Neural cell (in vitro differentiated cells): ENCODE measurements around the gene IL20RA. TPM values are rescaled to one million over a fixed set of nuclear protein-coding genes. Genes with fewer than 3 reads are reported as not detected.

Experiments
- H2AFZ ChIP-seq: fragments of 200-600, 300-800 bp; sonication (generic), shearing (Covaris generic); 2 replicates; pipeline ENCODE4 v1.6.0; 2014; ENCODE audit warnings: low read depth, mild to moderate bottlenecking, antibody characterized with exemption, low read length, moderate library complexity
- H3F3A ChIP-seq: fragments of 200-600 bp; shearing (Covaris generic); 2 replicates; pipeline ENCODE4 v1.6.1; 2016; ENCODE audit warnings: mild to moderate bottlenecking, moderate library complexity, mixed read lengths, antibody characterized with exemption, low read length; ENCODE audit not compliant: insufficient read depth, poor library complexity, severe bottlenecking
- H3K27ac ChIP-seq: fragments of 200-600, 300-800 bp; sonication (generic), shearing (Covaris generic); 2 replicates; pipeline ENCODE4 v1.5.1; 2014; ENCODE audit warnings: mild to moderate bottlenecking, low read length, moderate library complexity
- H3K27me3 ChIP-seq: fragments of 300-800, 200-600 bp; sonication (generic), shearing (Covaris generic); 2 replicates; pipeline ENCODE4 v1.6.0; 2014; ENCODE audit warnings: mild to moderate bottlenecking, low read depth, low read length, moderate library complexity; ENCODE audit not compliant: insufficient read depth
- H3K36me3 ChIP-seq: fragments of 300-800, 200-600 bp; sonication (generic), shearing (Covaris generic); 2 replicates; pipeline ENCODE4 v1.5.1; 2014; ENCODE audit warnings: mild to moderate bottlenecking, antibody characterized with exemption, low read length, moderate library complexity; ENCODE audit not compliant: insufficient read depth
- H3K4me2 ChIP-seq: fragments of 300-800, 200-600 bp; sonication (generic), shearing (Covaris generic); 2 replicates; pipeline ENCODE4 v1.6.0; 2014; ENCODE audit warnings: mild to moderate bottlenecking, low read length
- H3K4me3 ChIP-seq: fragments of 300-800, 200-600 bp; sonication (generic), shearing (Covaris generic); 2 replicates; pipeline ENCODE4 v1.5.1; 2014; ENCODE audit warnings: mild to moderate bottlenecking, low read length, moderate library complexity
- H3K79me2 ChIP-seq: fragments of 200-600 bp; shearing (Covaris generic); replicated peaks from 2 replicates; pipeline ENCODE4 v1.6.0; 2014; ENCODE audit warnings: mild to moderate bottlenecking, low read length, moderate library complexity; ENCODE audit not compliant: insufficient read depth
- H3K9ac ChIP-seq: fragments of 300-800, 200-600 bp; sonication (generic), shearing (Covaris generic); 2 replicates; pipeline ENCODE4 v1.6.1; 2016; ENCODE audit warnings: mild to moderate bottlenecking, low read length, mixed read lengths
- H3K9me2 ChIP-seq: fragments of 200-600 bp; shearing (Covaris generic); 2 replicates; pipeline ENCODE4 v1.6.1; 2016; ENCODE audit warnings: mild to moderate bottlenecking, low read length, mixed read lengths; ENCODE audit not compliant: insufficient read depth
- H3K9me3 ChIP-seq: fragments of 200-600, 300-800 bp; sonication (generic), shearing (Covaris generic); 2 replicates; pipeline ENCODE4 v1.6.1; 2016; ENCODE audit warnings: mild to moderate bottlenecking, mixed run types, low read length, moderate library complexity, mixed read lengths
- H4K20me1 ChIP-seq: fragments of 200-600 bp; shearing (Covaris generic); 2 replicates; pipeline ENCODE4 v1.6.1; 2016; ENCODE audit warnings: mild to moderate bottlenecking, mixed run types; ENCODE audit not compliant: insufficient read depth
- CTCF ChIP-seq: fragments of 450-650 bp; IDR thresholded peaks from 2 replicates; pipeline ENCODE4 v1.5.1; 2014; ENCODE audit warnings: antibody characterized with exemption, mild to moderate bottlenecking, moderate library complexity; ENCODE audit not compliant: poor library complexity, severe bottlenecking
- EP300 ChIP-seq: fragments of 450-650 bp; conservative IDR thresholded peaks from 2 replicates; pipeline ENCODE4 v1.6.1; 2014; ENCODE audit warnings: antibody characterized with exemption, mild to moderate bottlenecking, moderate library complexity; ENCODE audit not compliant: poor library complexity, severe bottlenecking
- EZH2 ChIP-seq: fragments of 200-600, 300-800 bp; shearing (Covaris generic), sonication (generic); IDR thresholded peaks from 2 replicates; pipeline ENCODE4 v1.6.1; 2014; ENCODE audit warnings: antibody characterized with exemption, low read length, borderline replicate concordance, mild to moderate bottlenecking; ENCODE audit not compliant: insufficient read depth, poor library complexity, severe bottlenecking
- MXI1 ChIP-seq: fragments of 450-650 bp; conservative IDR thresholded peaks from 2 replicates; pipeline ENCODE4 v1.6.1; 2014; ENCODE audit warnings: antibody characterized with exemption, mild to moderate bottlenecking; ENCODE audit not compliant: poor library complexity, severe bottlenecking
- POLR2AphosphoS5 ChIP-seq: IDR thresholded peaks from 2 replicates; pipeline ENCODE4 v1.6.1; 2012
- RAD21 ChIP-seq: fragments of 450-650 bp; conservative IDR thresholded peaks from 2 replicates; pipeline ENCODE4 v1.6.1; 2014; ENCODE audit warnings: antibody characterized with exemption, mild to moderate bottlenecking, moderate library complexity
- REST ChIP-seq: IDR thresholded peaks from 2 replicates; pipeline ENCODE4 v1.6.1; 2012; ENCODE audit warnings: borderline replicate concordance
- SMC3 ChIP-seq: fragments of 450-650 bp; conservative IDR thresholded peaks from 2 replicates; pipeline ENCODE4 v1.6.1; 2014; ENCODE audit warnings: antibody characterized with exemption, mild to moderate bottlenecking, moderate library complexity; ENCODE audit not compliant: poor library complexity
- TAF1 ChIP-seq: IDR thresholded peaks from 2 replicates; pipeline ENCODE4 v1.6.1; 2012; ENCODE audit warnings: low read depth
- polyA plus RNA-seq: library from polyadenylated mRNA; depleted of rRNA; stranded (reverse); fragments of >200 nt; gene quantifications from 2 replicates; pipeline ENCODE4 v1.2.3, GENCODE V29; 2014

Gene IL20RA
- polyA plus RNA-seq, 1 donor from 2014 or later = not detected

- H4K20me1 ChIP-seq = no peaks in the 10 kb centered on the region
- TF ChIP-seq POLR2AphosphoS5 = peak; percentile 55
- no peak for TF ChIP-seq MXI1
- H3K4me2 ChIP-seq = peak overlapping the region; percentile 30
- H3F3A ChIP-seq = no peaks in the 10 kb centered on the region
- H3K27ac ChIP-seq = no peak overlapping the region
- H3K9me3 ChIP-seq = no peaks in the 10 kb centered on the region
- H3K4me3 ChIP-seq = peak overlapping the region; percentile 64
- peaks cover 45% of the 10 kb centered on the region for H3K27me3 ChIP-seq
- H3K9ac ChIP-seq = no peak overlapping the region
- no peak overlapping the region for H2AFZ ChIP-seq
- no peaks in the 10 kb centered on the region for H3K79me2 ChIP-seq
- no peaks in the 10 kb centered on the region for H3K36me3 ChIP-seq
- H3K9me2 ChIP-seq = no peaks in the 10 kb centered on the region
Measured at GRCh38 chr6:137043710-137044365, 927 bp downstream of the IL20RA start.

- H3K9me2 ChIP-seq = no peaks in the 10 kb centered on the region
- no peak overlapping the region for H3K4me2 ChIP-seq
- no peak overlapping the region for H3K27ac ChIP-seq
- TF ChIP-seq RAD21 = no peak
- no peak for TF ChIP-seq TAF1
- TF ChIP-seq EP300 = no peak
- no peak for TF ChIP-seq POLR2AphosphoS5
- no peak for TF ChIP-seq CTCF
- TF ChIP-seq EZH2 = no peak
- no peak for TF ChIP-seq SMC3
- no peak for TF ChIP-seq MXI1
- TF ChIP-seq REST = no peak
- H3K79me2 ChIP-seq = no peaks in the 10 kb centered on the region
- no peak overlapping the region for H3K4me3 ChIP-seq
- no peaks in the 10 kb centered on the region for H4K20me1 ChIP-seq
- no peak overlapping the region for H3K9ac ChIP-seq
- no peaks in the 10 kb centered on the region for H3F3A ChIP-seq
- H3K27me3 ChIP-seq = peaks cover 36% of the 10 kb centered on the region
- no peaks in the 10 kb centered on the region for H3K9me3 ChIP-seq
- no peaks in the 10 kb centered on the region for H3K36me3 ChIP-seq
- H2AFZ ChIP-seq = no peak overlapping the region
Measured at GRCh38 chr6:137040393-137040792, 4.4 kb downstream of the IL20RA start.
